Endodermal cell (in vitro differentiated cells): ENCODE results near the gene GSTM1. TPM values are rescaled to one million over a fixed set of nuclear protein-coding genes. Genes with fewer than 3 reads are reported as not detected.

ENCODE experiments used
- DNase-seq: peaks from one replicate; pipeline ENCODE4 v3.0.0-alpha.2; 2017
- H3K27ac ChIP-seq: 2 replicates; pipeline ENCODE4 v1.5.1; 2013; ENCODE audit warnings: mild to moderate bottlenecking, low read depth, low read length, moderate library complexity
- H3K27me3 ChIP-seq: 2 replicates; pipeline ENCODE4 v1.6.1; 2013; ENCODE audit warnings: mild to moderate bottlenecking, low read length, moderate library complexity; ENCODE audit not compliant: insufficient read depth, control insufficient read depth, poor library complexity, severe bottlenecking
- H3K36me3 ChIP-seq: 2 replicates; pipeline ENCODE4 v1.7.0; 2013; ENCODE audit warnings: mild to moderate bottlenecking, low read length, moderate library complexity; ENCODE audit not compliant: control insufficient read depth, insufficient read depth
- H3K4me1 ChIP-seq: one replicate; pipeline ENCODE4 v1.7.0; 2013; ENCODE audit warnings: low read length; ENCODE audit not compliant: control insufficient read depth, insufficient read depth
- H3K4me3 ChIP-seq: 2 replicates; pipeline ENCODE4 v1.5.1; 2013; ENCODE audit warnings: mild to moderate bottlenecking, low read length, moderate library complexity
- H3K9ac ChIP-seq: 2 replicates; pipeline ENCODE4 v1.6.1; 2013; ENCODE audit warnings: mild to moderate bottlenecking, low read length, moderate library complexity; ENCODE audit not compliant: poor library complexity, severe bottlenecking; ENCODE audit errors: extremely low read depth
- H3K9me3 ChIP-seq: 2 replicates; pipeline ENCODE4 v1.6.1; 2013; ENCODE audit warnings: mild to moderate bottlenecking, low read length, moderate library complexity; ENCODE audit not compliant: control insufficient read depth
- H3K27ac Mint-ChIP-seq: 2 replicates; pipeline ENCODE4 v1.8.0; 2020; ENCODE audit warnings: mixed read lengths
- H3K27me3 Mint-ChIP-seq: 2 replicates; pipeline ENCODE4 v1.8.0; 2021; ENCODE audit warnings: mild to moderate bottlenecking, mixed read lengths; ENCODE audit not compliant: insufficient read depth
- H3K36me3 Mint-ChIP-seq: 2 replicates; pipeline ENCODE4 v1.8.0; 2020; ENCODE audit warnings: low read depth, mixed read lengths
- H3K4me1 Mint-ChIP-seq: 2 replicates; pipeline ENCODE4 v1.8.0; 2020; ENCODE audit warnings: mixed read lengths
- H3K4me3 Mint-ChIP-seq: 2 replicates; pipeline ENCODE4 v1.8.0; 2020; ENCODE audit warnings: mild to moderate bottlenecking, moderate library complexity, mixed read lengths
- H3K9me3 Mint-ChIP-seq: 2 replicates; pipeline ENCODE4 v1.8.0; 2020; ENCODE audit warnings: mild to moderate bottlenecking, mixed read lengths
- CTCF ChIP-seq: fragments of 200-600 bp; sonication (generic); conservative IDR thresholded peaks from 2 replicates; pipeline ENCODE4 v1.5.0; 2021; ENCODE audit warnings: antibody characterized with exemption, mild to moderate bottlenecking
- WGBS, 2 experiments: methylation state at CpG; one replicate each; pipeline versions ENCODE4 v1.1.5 to v1.1.7; 2013; ENCODE audit warnings: missing lambda C conversion rate in 2 of 2, mixed read lengths in 1 of 2; ENCODE audit not compliant: insufficient coverage in 1 of 2, insufficient read length in 1 of 2; 5-methylcytosine and 5-hydroxymethylcytosine counted together
- total RNA-seq, 2 donors: library from RNA; stranded (reverse); fragmentation: NEBNext Ultra II Directional in 1 of 2; extraction: Animal tissue kit (Norgen Biotek cat#: 25700) in 1 of 2; gene quantifications; 2 replicates in 1 of 2; 3 replicates in 1 of 2; pipeline ENCODE4 v1.2.1, GENCODE V29; 2021

The GSTM1 gene
- total RNA-seq, 2 donors from 2014 or later: 23.0 to 65.6 TPM

GRCh38 chr1:109721971-109722370, 34.4 kb downstream of the GSTM1 start:
- peaks cover 3% of the 10 kb centered on the region for H3K4me1 Mint-ChIP-seq
- H3K9me3 Mint-ChIP-seq: peaks cover 16% of the 10 kb centered on the region
- DNase-seq: no peak
- H3K27me3 Mint-ChIP-seq: peaks cover 4% of the 10 kb centered on the region
- TF ChIP-seq CTCF: no peak
- Histone ChIP-seq H3K36me3 (no peaks in the 10 kb centered on the region), H3K9me3 (peaks cover 12% of the 10 kb centered on the region), H3K4me1 (no peaks in the 10 kb centered on the region), H3K27ac (no peak overlapping the region), H3K9ac (no peak overlapping the region), H3K4me3 (no peak overlapping the region), H3K27me3 (no peaks in the 10 kb centered on the region)
- peaks cover 3% of the 10 kb centered on the region for H3K36me3 Mint-ChIP-seq
- H3K4me3 Mint-ChIP-seq: no peak overlapping the region
- 91% methylated on average over 1 of the region's 1 CpG; no CpG with 5 or more reads in 1 of the 2 experiments for WGBS, 2 experiments
- no peak overlapping the region for H3K27ac Mint-ChIP-seq

GRCh38 chr1:109722908-109723691, 35.5 kb downstream of the GSTM1 start:
- peaks cover 20% of the 10 kb centered on the region for H3K9me3 ChIP-seq
- Mint-ChIP-seq H3K36me3 (peaks cover 5% of the 10 kb centered on the region), H3K27ac (no peak overlapping the region)

GRCh38 chr1:109724933-109725332, 37.3 kb downstream of the GSTM1 start:
- no peak overlapping the region for H3K27ac ChIP-seq
- H3K27ac Mint-ChIP-seq: no peak overlapping the region
- H3K4me1 ChIP-seq: no peaks in the 10 kb centered on the region
- H3K4me1 Mint-ChIP-seq: peaks cover 3% of the 10 kb centered on the region
- H3K36me3 ChIP-seq: no peaks in the 10 kb centered on the region
- H3K9me3 Mint-ChIP-seq: peaks cover 20% of the 10 kb centered on the region
- WGBS, 2 experiments: 83 to 92% methylated on average over 4 of the region's 5 CpGs
- TF ChIP-seq CTCF: no peak
- peaks cover 20% of the 10 kb centered on the region for H3K9me3 ChIP-seq
- no peak overlapping the region for H3K4me3 ChIP-seq
- no peak overlapping the region for H3K9ac ChIP-seq
- H3K4me3 Mint-ChIP-seq: no peak overlapping the region
- DNase-seq: no peak
- peaks cover 5% of the 10 kb centered on the region for H3K36me3 Mint-ChIP-seq
- H3K27me3 ChIP-seq: no peaks in the 10 kb centered on the region
- H3K27me3 Mint-ChIP-seq: peaks cover 2% of the 10 kb centered on the region

More at GRCh38 chr1:109722908-109723691, 35.5 kb downstream of the GSTM1 start:
- no peak for TF ChIP-seq CTCF
- WGBS, 2 experiments: 89% methylated on average over 4 to 6 of the region's 7 CpGs
- DNase-seq: no peak
- H3K9me3 Mint-ChIP-seq: peaks cover 20% of the 10 kb centered on the region
- peaks cover 3% of the 10 kb centered on the region for H3K4me1 Mint-ChIP-seq
- H3K4me3 Mint-ChIP-seq: no peak overlapping the region
- no peak overlapping the region for H3K9ac ChIP-seq
- H3K4me1 ChIP-seq: no peaks in the 10 kb centered on the region
- H3K36me3 ChIP-seq: no peaks in the 10 kb centered on the region
- no peaks in the 10 kb centered on the region for H3K27me3 ChIP-seq
- H3K4me3 ChIP-seq: no peak overlapping the region
- H3K27me3 Mint-ChIP-seq: peaks cover 2% of the 10 kb centered on the region
- no peak overlapping the region for H3K27ac ChIP-seq
